PC-3 (cell line): ENCODE measurements around the gene DOK7. TPM values are rescaled to one million over a fixed set of nuclear protein-coding genes. Genes with fewer than 3 reads are reported as not detected.
A peak's percentile ranks its signal among the peaks of the same experiment; 100 is the strongest.

Experiments
- ATAC-seq: fragments of 200-7000 bp; cut with Tn5 transposase; 2 replicates; pipeline ENCODE4 v1.9.1; 2020; ENCODE audit warnings: mild to moderate bottlenecking, moderate library complexity
- BruUV-seq: library from RNA; stranded (reverse); fragments of 400-500 nt; replicated peaks from 2 replicates; lab custom pipeline; 2021; lab: Mats Ljungman, UMichigan
- CTCF ChIA-PET: fragments of 300-600 bp; sonication (Branson Sonifier 250); formaldehyde crosslinking; loops from one replicate; lab custom pipeline; 2022; ENCODE audit warnings: antibody characterized with exemption; lab: Charles Lee
- POLR2A ChIA-PET: fragments of 300-600 bp; sonication (Branson Sonifier 250); formaldehyde crosslinking; loops from one replicate; lab custom pipeline; 2022; ENCODE audit warnings: antibody characterized with exemption; ENCODE audit not compliant: unreplicated experiment; lab: Charles Lee
- DNase-seq: peaks from one replicate; pipeline ENCODE4 v3.0.0-alpha.2; 2015
- H2AFZ ChIP-seq: fragments of 300-600 bp; sonication (generic); 2 replicates; pipeline ENCODE4 v1.6.0; 2016; ENCODE audit warnings: antibody characterized with exemption, low read length
- H3F3A ChIP-seq: fragments of 300-600 bp; sonication (generic); one replicate; pipeline ENCODE4 v1.6.0; 2017; ENCODE audit warnings: antibody characterized with exemption, low read length, control low read depth, mild to moderate bottlenecking; ENCODE audit not compliant: unreplicated experiment
- H3K27ac ChIP-seq: fragments of 300-600 bp; sonication (generic); 2 replicates; pipeline ENCODE4 v1.5.1; 2016; ENCODE audit warnings: mild to moderate bottlenecking, low read length
- H3K27me3 ChIP-seq: fragments of 300-600 bp; sonication (generic); 2 replicates; pipeline ENCODE4 v1.6.1; 2016; ENCODE audit warnings: low read length, mixed read lengths
- H3K36me3 ChIP-seq: fragments of 300-600 bp; sonication (generic); 2 replicates; pipeline ENCODE4 v1.6.1; 2016; ENCODE audit warnings: low read depth, mixed run types, low read length, mixed read lengths
- H3K4me1 ChIP-seq: fragments of 300-600 bp; sonication (generic); 2 replicates; pipeline ENCODE4 v1.5.1; 2016; ENCODE audit warnings: low read length; ENCODE audit not compliant: insufficient read depth
- H3K4me2 ChIP-seq: fragments of 300-600 bp; sonication (generic); 2 replicates; pipeline ENCODE4 v1.6.0; 2016; ENCODE audit warnings: low read length
- H3K4me3 ChIP-seq: fragments of 300-600 bp; sonication (generic); 2 replicates; pipeline ENCODE4 v1.5.1; 2016; ENCODE audit warnings: mild to moderate bottlenecking, low read length, mixed read lengths
- H3K79me2 ChIP-seq: fragments of 300-600 bp; sonication (generic); 2 replicates; pipeline ENCODE4 v1.6.1; 2017; ENCODE audit warnings: low read length, mixed read lengths
- H3K9ac ChIP-seq: fragments of 300-600 bp; sonication (generic); 2 replicates; pipeline ENCODE4 v1.6.0; 2016; ENCODE audit warnings: mild to moderate bottlenecking, low read length
- H3K9me2 ChIP-seq: fragments of 300-600 bp; sonication (generic); replicated peaks from 2 replicates; pipeline ENCODE4 v1.6.1; 2016; ENCODE audit warnings: mixed run types, low read length, mixed read lengths
- H3K9me3 ChIP-seq: fragments of 300-600 bp; sonication (generic); 2 replicates; pipeline ENCODE4 v1.6.1; 2016; ENCODE audit warnings: low read length, mixed read lengths
- H4K20me1 ChIP-seq: fragments of 300-600 bp; sonication (generic); 2 replicates; pipeline ENCODE4 v1.6.1; 2016; ENCODE audit warnings: low read length, mixed read lengths
- EZH2 ChIP-seq: fragments of 300-600 bp; sonication (generic); IDR thresholded peaks from one replicate; pipeline ENCODE4 v1.6.1; 2017; ENCODE audit warnings: antibody characterized with exemption, mild to moderate bottlenecking, low read length; ENCODE audit not compliant: unreplicated experiment
- EZH2phosphoT487 ChIP-seq: fragments of 300-600 bp; sonication (generic); IDR thresholded peaks from 2 replicates; pipeline ENCODE4 v1.6.1; 2018; ENCODE audit warnings: mild to moderate bottlenecking, antibody characterized with exemption, low read length, borderline replicate concordance
- intact Hi-C: fragments of 100-400 bp; cut with micrococcal nuclease; formaldehyde crosslinking; loops from 2 replicates; pipeline ENCODE4 v1.9.0; 2023
- total RNA-seq: library from RNA; depleted of rRNA; stranded (reverse); fragments of >200 nt; gene quantifications from 2 replicates; pipeline ENCODE4 v1.2.3, GENCODE V29; 2014
- TF ChIP-seq, protein P1 (sequence below): fragments of 300-600 bp; sonication (generic); conservative IDR thresholded peaks from 2 replicates; pipeline ENCODE4 v1.5.1; 2017; ENCODE audit warnings: antibody characterized with exemption, low read depth, mild to moderate bottlenecking, low read length

The DOK7 gene
- total RNA-seq, 1 experiment from 2014 or later: 2.5 TPM

DNA sequence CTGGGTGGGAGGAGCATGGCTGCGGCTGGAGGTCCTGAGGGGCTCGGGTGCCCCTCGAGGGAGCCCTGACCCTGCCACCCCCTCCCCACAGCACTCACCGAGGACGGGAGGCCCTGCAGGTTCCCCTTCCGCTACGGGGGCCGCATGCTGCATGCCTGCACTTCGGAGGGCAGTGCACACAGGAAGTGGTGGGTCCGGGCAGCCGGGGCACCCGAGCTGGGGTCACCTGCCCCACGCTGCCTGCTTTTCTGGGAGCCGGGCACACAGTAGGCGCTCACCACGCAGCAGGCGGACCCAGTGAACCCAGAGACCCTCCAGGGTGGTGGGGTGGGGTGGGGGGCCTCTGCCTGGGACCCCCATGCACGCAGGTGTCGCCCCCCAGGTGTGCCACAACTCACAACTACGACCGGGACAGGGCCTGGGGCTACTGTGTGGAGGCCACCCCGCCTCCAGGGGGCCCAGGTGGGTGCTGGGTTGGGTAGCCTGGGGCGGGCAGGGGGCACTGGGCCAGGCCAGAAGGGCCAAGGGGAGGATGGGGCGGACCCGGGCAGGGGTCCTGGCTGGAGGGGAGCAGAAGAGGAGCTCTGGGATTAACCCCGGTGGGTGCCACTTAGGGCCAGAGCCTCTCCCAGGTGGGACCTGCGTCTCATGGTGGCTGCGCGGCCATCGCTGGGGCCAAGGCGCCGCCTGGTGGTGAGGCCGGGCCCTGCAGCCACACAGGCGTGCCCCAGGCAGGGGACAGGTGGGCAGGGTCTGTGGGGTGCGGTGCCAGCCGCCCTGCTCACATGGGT, 20.0 kb upstream of the DOK7 start:
- ATAC-seq (peak; percentile 82), DNase-seq (peak; percentile 59)
- H3K27ac ChIP-seq: no peak overlapping the region
- H3K27me3 ChIP-seq: no peaks in the 10 kb centered on the region
- intact Hi-C loops: no loop called here
- no peaks in the 10 kb centered on the region for H3K9me2 ChIP-seq
- no peak overlapping the region for H3K4me3 ChIP-seq
- H3K36me3 ChIP-seq: no peaks in the 10 kb centered on the region
- H3K4me2 ChIP-seq: no peak overlapping the region
- H3K4me1 ChIP-seq: no peaks in the 10 kb centered on the region
- ChIA-PET POLR2A (no interaction called here), CTCF (no interaction called here)
- no peaks in the 10 kb centered on the region for H4K20me1 ChIP-seq
- no peaks in the 10 kb centered on the region for H3K79me2 ChIP-seq
- H3K9ac ChIP-seq: no peak overlapping the region
- TF ChIP-seq, protein P1, sequence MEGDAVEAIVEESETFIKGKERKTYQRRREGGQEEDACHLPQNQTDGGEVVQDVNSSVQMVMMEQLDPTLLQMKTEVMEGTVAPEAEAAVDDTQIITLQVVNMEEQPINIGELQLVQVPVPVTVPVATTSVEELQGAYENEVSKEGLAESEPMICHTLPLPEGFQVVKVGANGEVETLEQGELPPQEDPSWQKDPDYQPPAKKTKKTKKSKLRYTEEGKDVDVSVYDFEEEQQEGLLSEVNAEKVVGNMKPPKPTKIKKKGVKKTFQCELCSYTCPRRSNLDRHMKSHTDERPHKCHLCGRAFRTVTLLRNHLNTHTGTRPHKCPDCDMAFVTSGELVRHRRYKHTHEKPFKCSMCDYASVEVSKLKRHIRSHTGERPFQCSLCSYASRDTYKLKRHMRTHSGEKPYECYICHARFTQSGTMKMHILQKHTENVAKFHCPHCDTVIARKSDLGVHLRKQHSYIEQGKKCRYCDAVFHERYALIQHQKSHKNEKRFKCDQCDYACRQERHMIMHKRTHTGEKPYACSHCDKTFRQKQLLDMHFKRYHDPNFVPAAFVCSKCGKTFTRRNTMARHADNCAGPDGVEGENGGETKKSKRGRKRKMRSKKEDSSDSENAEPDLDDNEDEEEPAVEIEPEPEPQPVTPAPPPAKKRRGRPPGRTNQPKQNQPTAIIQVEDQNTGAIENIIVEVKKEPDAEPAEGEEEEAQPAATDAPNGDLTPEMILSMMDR: peak; percentile 85
- TF ChIP-seq EZH2phosphoT487: no peak
- no peaks in the 10 kb centered on the region for H3F3A ChIP-seq
- BruUV-seq: no TSS peak
- H3K9me3 ChIP-seq: no peaks in the 10 kb centered on the region
- H2AFZ ChIP-seq: peak overlapping the region; percentile 50

DNA sequence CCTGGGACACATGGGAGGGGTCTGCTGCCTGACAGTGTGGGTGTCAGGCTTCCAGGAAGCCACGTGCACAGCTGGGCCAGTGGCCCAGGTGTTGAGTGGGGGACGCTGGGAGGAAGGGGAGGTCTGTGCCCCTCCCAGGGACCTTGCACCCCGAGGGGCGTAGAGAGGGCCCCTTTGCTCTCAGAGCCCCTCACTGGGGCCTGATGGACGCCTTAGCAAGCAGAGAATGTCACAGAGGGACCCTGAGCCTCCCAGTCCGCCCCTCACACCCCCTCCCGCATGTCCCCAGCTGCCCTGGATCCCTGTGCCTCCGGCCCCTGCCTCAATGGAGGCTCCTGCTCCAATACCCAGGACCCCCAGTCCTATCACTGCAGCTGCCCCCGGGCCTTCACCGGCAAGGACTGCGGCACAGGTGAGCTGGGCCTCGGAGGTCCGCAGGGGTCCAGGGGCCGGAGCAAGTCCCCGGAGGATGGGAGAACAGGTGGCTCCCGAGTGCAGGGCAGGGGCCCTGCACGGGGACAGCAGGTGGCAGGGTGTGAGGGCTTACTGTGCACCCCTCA, 19.3 kb upstream of the DOK7 start:
- no peak for ATAC-seq
- no peak for DNase-seq
- Histone ChIP-seq H3K79me2 (no peaks in the 10 kb centered on the region), H3K9me2 (no peaks in the 10 kb centered on the region), H3K27ac (no peak overlapping the region), H3K27me3 (no peaks in the 10 kb centered on the region), H3K4me3 (no peak overlapping the region), H3K36me3 (no peaks in the 10 kb centered on the region), H4K20me1 (no peaks in the 10 kb centered on the region), H2AFZ (no peak overlapping the region), H3K9ac (no peak overlapping the region), H3F3A (no peaks in the 10 kb centered on the region), H3K9me3 (no peaks in the 10 kb centered on the region), H3K4me1 (no peaks in the 10 kb centered on the region), H3K4me2 (no peak overlapping the region)
- ChIA-PET CTCF (no interaction called here), POLR2A (no interaction called here)
- BruUV-seq: no TSS peak
- TF ChIP-seq EZH2: no peak
- TF ChIP-seq EZH2phosphoT487: no peak
- TF ChIP-seq, protein P1: no peak; the same call in 1 of the 2 replicates
- intact Hi-C loops: no loop called here
